Midbrain (tissue), 1 donor: Measurements from ENCODE around the gene RPS6KA4.

Source experiments
- DNase-seq: peaks from one replicate; lab custom pipeline; 2025; lab: John Stamatoyannopoulos, UW

RPS6KA4 gene

DNA sequence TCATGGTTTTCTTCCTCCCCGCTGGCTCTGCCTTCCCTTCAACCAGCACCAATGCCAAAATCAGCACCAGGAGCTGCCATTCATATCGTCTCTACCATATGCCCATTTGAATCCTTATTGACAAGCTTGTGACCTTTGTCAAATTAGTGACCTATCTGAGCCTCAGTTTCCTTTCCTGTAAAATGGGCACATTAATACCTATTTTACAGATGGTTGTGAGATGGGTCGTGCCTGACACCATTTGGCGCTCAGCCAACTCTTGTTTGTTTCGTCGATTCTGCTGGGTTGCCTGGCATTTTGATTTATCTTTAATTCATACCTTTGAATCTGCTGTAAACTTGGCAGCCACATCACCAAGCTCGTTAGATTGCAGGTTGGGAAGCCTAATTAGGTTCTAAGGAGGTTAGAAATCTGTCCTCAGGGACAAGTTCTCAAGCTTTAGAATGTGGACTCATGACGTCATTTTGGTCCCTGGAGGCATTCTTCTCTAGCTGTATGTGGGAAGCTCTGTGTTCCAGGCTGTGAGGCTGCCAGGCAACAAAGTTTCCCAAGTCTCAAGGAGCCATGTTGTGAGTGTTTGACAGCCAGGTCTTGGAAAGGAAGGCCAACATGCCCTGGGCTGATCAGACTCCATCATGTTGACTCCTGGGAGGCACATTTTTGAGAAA, 61.0 kb downstream of the RPS6KA4 start:
- no peak for DNase-seq
